NCI-H1092 treated with DMSO at 0.1 percent for 48 hours (cell line): ENCODE measurements around the gene CHRNE.
"Not testable (repeated sequence)": the region's sequence is repeated elsewhere in the genome, so short reads cannot be mapped to it uniquely, and the experiment has no call there.

ENCODE experiments used
- DNase-seq: peaks from one replicate; lab custom pipeline; 2025; lab: John Stamatoyannopoulos, UW

CHRNE gene

GRCh38 chr17:4939796-4940554 is 37.1 kb upstream of the CHRNE start, which contains the start of the genes RNF167 and SLC25A11:
RNF167 (plus strand) TSS chr17:4940268; CDS start chr17:4940910, 642 bp downstream.
SLC25A11 (minus strand) TSS chr17:4940046; CDS start chr17:4939910, 136 bp downstream.
- peak; percentile 98 for DNase-seq

GRCh38 chr17:4939546-4939795 is 36.6 kb upstream of the CHRNE start:
- no peak for DNase-seq

DNA sequence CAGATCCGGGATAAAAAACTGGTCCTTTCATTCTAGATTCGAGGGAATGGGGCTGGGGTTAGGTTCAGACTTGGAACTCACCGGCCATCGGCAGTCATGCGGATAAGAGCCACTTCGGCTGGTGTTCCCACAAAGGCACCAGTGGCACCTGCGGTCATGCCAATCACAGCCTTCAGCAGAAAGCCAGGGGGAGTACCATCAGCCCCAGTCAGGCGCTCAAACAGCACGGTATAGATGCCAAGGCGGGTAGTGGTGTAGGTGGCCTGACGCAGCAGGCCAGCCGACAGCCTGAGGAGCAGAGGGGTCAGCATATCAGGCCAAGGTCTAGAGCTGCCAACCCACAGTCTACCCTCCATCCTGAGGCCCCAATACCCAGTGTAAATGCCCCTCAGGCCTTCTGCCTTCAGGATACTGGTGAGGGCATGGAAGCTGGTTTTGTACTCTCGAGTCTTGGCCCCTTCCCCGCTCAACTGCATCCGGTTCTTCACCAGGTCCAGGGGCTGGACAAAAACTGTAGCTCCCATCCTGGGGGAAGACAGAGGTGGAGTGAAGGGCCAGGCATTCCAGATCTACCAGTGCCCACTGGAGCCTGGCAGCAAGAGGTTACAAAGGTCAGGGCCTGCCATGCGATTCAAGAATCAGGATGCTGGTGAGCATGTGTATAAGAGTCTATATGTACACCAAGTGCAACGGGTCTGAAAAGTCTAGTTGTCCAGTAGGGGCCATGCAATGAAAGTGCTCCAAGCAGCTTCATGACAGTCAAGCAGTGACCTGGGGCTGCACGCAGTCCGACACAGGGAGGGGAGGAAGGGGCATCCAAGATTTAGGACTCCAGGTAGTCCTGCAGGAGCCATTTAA is 36.0 kb upstream of the CHRNE start:
- DNase-seq = no peak

GRCh38 chr17:4938069-4938491 is 35.2 kb upstream of the CHRNE start:
- DNase-seq = no peak

DNA sequence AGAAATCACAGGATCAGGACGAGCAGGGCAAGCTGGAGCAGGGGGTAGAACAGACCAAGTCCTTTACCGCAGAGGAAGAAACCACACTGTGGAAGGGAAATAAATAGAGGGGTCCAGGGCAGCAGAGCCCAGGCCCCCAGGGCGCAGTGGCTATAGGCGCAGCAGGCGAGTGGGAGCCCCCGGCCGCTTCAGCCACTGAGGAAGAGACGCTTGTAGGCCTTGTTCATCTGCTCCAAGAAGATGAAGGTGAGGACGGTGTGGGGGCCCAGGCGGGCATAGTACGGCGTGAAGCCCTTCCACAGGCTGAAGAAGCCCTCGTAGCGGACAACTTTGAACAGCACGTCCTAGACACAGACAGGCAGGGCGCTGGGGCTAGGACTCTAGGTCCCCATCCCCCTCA is 34.7 kb upstream of the CHRNE start:
- DNase-seq = no peak

- no peak for DNase-seq
These were observed 33.5 kb upstream of the CHRNE start for GRCh38 chr17:4936436-4936835.

DNA sequence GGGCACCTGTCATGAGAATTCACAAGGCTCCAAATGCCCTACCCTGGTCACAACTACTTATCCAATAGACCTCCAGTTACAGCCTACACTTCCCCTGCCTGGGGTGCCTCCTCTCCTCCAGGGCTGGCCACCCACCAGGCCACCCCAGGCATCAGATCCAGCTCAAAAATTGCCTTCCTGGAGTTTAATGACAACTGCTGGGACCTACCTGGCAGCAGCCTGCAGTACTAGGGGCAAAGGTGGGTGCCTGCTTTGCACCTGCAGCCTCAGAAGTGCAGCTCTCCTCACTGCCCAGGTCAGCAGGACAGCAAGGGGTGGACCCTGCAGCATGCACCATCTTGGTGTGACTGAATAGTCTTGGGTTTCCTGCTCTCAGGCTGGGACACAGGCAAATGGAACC is 32.8 kb upstream of the CHRNE start:
- no peak for DNase-seq

DNA sequence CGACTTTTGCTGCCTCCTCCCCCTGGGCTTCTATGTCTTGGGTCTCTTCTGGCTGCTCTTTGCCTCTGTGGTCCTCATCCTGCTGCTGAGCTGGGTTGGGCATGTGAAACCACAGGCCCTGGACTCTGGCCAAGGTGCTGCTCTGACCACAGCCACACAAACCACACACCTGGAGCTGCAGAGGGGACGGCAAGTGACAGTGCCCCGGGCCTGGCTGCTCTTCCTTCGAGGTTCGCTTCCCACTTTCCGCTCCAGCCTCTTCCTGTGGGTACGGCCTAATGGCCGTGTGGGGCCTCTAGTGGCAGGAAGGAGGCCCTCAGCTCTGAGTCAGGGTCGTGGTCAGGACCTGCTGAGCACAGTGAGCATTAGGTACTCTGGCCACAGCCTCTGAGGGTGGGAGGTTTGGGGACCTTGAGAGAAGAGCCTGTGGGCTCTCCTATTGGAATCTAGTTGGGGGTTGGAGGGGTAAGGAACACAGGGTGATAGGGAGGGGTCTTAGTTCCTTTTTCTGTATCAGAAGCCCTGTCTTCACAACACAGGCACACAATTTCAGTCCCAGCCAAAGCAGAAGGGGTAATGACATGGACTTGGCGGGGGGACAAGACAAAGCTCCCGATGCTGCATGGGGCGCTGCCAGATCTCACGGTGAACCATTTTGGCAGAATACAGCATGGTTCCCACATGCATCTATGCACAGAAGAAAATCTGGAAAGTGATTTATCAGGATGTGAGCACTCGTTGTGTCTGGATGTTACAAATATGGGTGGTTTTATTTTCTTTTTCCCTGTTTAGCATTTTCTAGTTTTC is 31.5 kb upstream of the CHRNE start:
- DNase-seq = no peak

DNA sequence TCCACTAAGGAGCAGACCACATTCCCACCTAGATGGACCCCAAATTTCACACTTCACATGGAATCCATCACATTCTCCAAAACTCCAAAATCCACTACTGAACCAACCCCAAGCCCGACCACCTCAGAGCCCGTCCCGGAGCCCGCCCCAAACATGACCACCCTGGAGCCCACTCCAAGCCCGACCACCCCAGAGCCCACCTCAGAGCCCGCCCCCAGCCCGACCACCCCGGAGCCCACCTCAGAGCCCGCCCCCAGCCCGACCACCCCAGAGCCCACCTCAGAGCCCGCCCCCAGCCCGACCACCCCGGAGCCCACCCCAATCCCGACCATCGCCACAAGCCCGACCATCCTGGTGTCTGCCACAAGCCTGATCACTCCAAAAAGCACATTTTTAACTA is 30.7 kb upstream of the CHRNE start:
- no peak for DNase-seq

DNA sequence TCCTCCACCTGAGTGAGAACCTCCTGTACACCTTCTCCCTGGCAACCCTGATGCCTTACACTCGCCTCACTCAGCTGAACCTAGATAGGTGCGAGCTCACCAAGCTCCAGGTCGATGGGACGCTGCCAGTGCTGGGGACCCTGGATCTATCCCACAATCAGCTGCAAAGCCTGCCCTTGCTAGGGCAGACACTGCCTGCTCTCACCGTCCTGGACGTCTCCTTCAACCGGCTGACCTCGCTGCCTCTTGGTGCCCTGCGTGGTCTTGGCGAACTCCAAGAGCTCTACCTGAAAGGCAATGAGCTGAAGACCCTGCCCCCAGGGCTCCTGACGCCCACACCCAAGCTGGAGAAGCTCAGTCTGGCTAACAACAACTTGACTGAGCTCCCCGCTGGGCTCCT is 29.9 kb upstream of the CHRNE start:
- DNase-seq = no peak

GRCh38 chr17:4931963-4932362 is 29.1 kb upstream of the CHRNE start, which contains the start of gene GP1BA:
GP1BA (plus strand) TSS chr17:4932277; CDS start chr17:4932605, 328 bp downstream.
- no peak for DNase-seq

DNA sequence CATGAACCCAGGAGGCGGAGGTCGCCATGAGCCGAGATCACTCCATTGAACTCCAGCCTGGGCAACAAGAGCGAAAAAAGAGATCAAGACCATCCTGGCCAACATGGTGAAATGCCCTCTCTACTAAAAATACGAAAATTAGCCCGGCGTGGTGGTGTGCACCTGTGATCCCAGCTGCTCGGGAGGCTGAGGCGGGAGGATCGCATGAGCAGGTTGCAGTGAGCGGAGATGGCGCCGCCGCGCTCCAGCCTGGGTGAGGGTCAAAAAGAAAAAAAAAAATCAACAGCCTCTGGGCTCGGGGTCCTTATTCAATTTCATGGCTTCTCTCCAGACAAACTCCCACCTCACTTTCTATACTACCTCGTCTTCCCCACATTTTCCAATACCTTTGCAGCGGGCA is 26.0 kb upstream of the CHRNE start:
- no peak for DNase-seq

GRCh38 chr17:4926577-4927335 is 23.9 kb upstream of the CHRNE start:
- DNase-seq = not testable (repeated sequence)

GRCh38 chr17:4921320-4921719 is 18.4 kb upstream of the CHRNE start:
- no peak for DNase-seq

DNA sequence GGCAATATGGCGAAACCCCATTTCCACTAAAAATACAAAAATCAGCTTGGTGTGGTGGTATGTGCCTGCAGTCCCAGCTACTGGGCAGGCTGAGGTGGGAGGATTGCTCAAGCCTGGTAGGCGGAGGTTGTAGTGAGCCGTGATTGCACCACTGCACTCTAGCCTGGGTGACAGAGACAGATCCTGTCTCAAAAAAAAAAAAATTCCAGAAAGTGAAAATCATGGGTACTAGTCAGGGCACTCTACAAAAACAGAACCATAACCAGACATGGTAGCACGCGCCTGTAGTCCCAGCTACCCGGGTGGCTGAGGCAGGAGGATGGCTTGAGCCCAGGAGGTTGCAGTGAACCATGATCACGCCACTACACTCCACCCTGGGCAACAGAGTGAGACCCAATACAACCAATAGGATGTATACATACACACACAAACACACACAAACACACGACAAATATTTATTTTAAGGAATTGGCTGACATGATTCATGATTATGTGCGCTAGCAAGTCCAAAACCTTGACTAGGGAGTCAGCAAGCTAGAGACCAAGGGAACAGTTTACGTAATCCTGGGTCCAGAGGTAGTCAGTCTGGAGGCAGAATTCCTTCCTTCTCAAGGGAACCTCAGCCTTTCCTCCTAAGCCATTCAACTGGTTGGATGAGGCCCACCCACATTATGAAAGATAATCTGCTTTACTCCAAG is 17.6 kb upstream of the CHRNE start:
- no peak for DNase-seq

GRCh38 chr17:4919511-4920047 is 16.7 kb upstream of the CHRNE start:
- DNase-seq = no peak

- not testable (repeated sequence) for DNase-seq
These were observed 11.7 kb upstream of the CHRNE start for GRCh38 chr17:4914551-4914950.

- no peak for DNase-seq
These were observed 11.1 kb upstream of the CHRNE start for GRCh38 chr17:4913994-4914393.

- peak; percentile 79 for DNase-seq
These were observed 6.0 kb upstream of the CHRNE start for GRCh38 chr17:4908711-4909496.

GRCh38 chr17:4908301-4908700 is 5.4 kb upstream of the CHRNE start:
- DNase-seq = no peak
